Activated CD4-positive, CD25-positive, alpha-beta regulatory T cell treated with anti-CD3 and anti-CD28 coated beads, Interleukin-2, amount 50 U/mL, for 16 hours (primary cell): Measurements from ENCODE around the gene TMOD2.
A peak's percentile ranks its signal among the peaks of the same experiment; 100 is the strongest.

Experiments used
- DNase-seq: peaks from one replicate; pipeline ENCODE4 v3.0.0-alpha.2; 2020; ENCODE audit warnings: low read depth, low spot score

Gene TMOD2

GRCh38 chr15:51855612-51856011 is 104.2 kb downstream of the TMOD2 start:
- DNase-seq: no peak

- no peak for DNase-seq
Measured at GRCh38 chr15:51856714-51857380, 105.5 kb downstream of the TMOD2 start.

- peak; percentile 51 for DNase-seq
Measured at GRCh38 chr15:51861557-51862359, 110.4 kb downstream of the TMOD2 start.

GRCh38 chr15:51863131-51863530 is 111.7 kb downstream of the TMOD2 start:
- no peak for DNase-seq

GRCh38 chr15:51864408-51865056 is 113.1 kb downstream of the TMOD2 start:
- DNase-seq: no peak

- DNase-seq: no peak
Measured at GRCh38 chr15:51865317-51865716, 113.9 kb downstream of the TMOD2 start.
